Measurements from ENCODE around the gene ANKRD7.

GRCh38 chr7:118250860-118251494 lies 26.5 kb downstream of the ANKRD7 start:
- TF ChIP-seq CTCF (IDR thresholded peaks at IDR 0.05; ENCODE audit: insufficient read depth, low read length, poor library complexity, severe bottlenecking) (no peak), EZH2phosphoT487 (conservative IDR thresholded peaks at IDR 0.05; ENCODE audit: low read length) (no peak)
